Limb (tissue), 2 donors: ENCODE measurements around the gene SPTBN1.

Experiments used
- DNase-seq, 2 donors: peaks; one replicate each; pipeline ENCODE4 v3.0.0-alpha.2; 2016; ENCODE audit errors: extremely low spot score in 2 of 2

Gene SPTBN1

DNA sequence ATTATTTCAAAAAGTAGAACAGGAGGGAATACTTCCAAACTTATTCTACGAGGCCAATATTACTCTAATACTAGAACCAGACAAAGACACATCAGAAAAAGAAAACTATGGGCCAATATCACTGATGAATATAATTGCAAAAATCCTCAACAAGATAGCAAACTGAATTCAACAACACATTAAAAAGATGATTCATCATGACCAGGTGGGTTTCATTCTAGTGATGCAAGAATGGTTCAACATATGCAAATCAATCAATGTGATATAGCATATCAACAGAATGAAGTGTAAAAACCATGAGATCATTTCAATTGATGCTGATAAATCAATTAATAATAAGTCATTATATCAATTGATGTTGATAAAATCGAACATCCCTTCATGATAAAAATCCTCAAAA lies 244.9 kb downstream of the SPTBN1 start:
- no peak for DNase-seq

DNA sequence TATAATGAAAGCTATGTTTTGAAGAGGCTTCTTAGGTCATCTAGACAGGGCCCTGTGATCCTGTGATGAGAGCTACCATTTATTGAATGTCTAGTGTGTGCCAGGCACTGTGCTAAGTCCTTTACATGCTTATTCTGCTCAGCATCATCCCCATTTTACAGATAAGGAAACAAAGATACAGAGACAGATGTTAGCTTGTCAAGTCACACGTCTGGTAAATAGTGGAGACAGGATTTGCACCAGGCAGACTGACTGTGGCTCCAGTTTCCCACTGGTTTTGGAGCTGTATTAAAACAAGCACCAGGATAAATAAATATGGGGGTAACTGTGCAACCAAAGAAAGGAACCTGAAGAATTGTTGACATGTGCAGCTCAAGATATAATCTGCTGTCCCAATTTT lies 248.1 kb downstream of the SPTBN1 start:
- DNase-seq: no peak

GRCh38 chr2:54704688-54705605 lies 248.8 kb downstream of the SPTBN1 start:
- DNase-seq: peak in 1 of 2 donors; percentile 78

DNA sequence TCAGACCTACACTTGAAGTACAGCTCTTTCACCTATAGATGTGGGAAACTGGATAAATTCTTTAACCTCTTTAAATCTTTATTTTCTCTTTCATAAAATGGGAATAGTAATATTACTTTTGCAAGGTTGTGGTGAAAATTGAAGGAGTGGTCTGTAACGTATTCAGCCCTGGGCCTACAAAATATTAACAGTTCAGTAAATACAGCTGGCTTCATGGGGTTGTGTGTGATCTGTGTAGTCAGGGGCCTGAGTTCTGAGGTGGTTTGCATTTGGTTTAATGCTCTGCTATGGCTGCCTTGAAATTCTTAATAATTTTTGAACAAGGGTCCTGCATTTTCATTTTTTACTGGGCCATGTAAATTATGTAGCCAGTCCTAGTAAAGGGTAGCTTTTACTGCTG lies 250.5 kb downstream of the SPTBN1 start:
- no peak for DNase-seq

DNA sequence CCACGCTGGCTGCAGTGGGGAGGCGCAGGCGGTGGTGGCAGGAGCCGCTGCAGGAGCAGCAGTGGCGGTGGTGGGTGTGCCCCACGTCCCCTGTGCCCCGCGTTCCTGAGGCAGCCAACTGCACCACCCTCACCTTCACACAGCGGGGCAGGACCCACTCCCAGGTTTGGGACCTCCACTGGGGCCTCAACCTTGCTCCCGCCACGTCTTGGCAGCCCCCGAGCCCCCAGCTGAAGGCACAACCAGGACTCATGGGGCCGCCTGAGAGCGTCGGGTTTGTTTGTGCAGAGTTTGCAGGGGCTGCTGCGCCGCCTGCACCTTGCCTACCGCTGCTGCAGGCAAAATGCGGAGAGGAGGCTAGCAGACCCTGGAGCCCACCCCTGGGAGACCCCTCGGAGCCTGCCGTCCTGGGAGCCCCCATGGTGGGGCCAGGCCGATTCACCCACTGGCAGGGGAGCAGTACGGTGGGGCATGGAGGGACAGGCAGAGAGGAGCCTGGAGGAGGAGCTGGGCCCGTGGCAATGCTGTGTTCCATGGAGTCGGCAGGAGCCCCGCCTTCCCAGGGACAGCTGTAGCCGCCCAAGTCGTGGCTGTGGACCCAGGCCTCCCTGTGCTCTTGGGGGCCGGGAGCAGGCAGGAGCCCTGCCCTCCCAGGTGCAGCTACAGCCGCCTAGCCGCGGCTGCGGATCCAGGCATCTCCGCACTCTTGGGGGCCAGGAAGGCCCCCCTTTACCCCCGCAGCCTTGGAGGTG lies 252.6 kb downstream of the SPTBN1 start:
- peak in 1 of 2 donors; percentile 72 for DNase-seq

DNA sequence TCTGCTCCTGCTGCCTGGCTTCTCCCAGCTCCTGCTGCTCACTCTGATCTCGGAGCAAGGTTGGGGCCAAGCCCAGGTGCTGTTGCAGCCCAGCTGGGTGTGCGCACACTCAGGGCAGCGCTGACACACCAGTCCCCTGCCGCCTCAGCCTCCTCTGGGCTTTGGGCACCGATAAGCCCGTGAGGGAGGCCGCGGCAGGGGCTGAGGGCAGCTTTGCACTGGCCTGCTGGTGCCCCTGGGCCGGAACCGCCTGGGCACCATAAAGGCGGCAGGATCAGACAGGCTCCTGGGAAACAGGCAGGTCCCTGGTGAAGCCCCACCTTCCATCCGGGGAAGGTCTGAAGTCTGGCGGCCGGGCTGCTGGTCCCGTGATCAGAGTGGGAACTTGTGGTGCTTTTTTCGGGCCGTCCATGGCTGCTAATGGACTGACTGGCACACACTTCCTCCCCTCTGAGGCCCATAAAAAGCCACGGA lies 253.2 kb downstream of the SPTBN1 start:
- DNase-seq: no peak

DNA sequence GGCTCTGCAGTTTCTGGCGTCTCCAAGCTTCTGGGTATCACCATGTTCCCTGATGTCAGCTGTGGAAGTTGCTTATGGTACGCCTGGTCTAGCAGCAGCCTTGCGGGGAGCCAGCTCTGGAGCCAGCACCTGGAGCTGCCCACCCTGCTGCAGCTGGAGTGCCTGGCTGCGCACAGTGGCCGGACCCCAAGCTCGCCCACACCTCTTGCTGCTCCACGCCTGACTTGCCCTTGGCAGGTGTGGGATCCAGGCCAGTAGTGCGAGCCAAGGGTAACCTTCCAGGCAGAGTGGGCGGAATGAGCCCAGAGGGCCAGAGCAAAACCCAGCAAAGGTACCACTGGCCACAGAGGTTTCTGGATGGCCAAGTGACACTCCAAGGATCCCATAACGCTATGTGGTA lies 254.1 kb downstream of the SPTBN1 start:
- no peak for DNase-seq

DNA sequence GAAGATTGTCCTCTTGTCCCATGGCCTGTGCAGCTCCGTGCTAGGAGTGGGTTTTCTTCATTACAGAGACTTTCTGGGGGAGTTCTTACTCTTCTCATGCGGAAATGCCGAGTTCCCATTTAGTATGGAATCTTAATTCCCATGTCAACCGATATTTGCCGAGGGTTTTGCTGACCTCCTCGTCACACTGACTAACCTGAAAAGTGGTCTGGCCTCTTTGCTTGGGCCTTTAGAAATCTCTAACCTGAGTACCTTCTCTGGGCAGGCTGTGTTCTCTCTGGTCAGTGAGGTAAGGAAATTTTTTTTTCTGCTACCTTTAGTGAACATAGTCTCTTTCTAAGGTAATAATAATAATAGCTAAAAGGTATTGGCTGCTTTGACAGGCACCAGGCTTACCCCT lies 256.4 kb downstream of the SPTBN1 start:
- DNase-seq: no peak

DNA sequence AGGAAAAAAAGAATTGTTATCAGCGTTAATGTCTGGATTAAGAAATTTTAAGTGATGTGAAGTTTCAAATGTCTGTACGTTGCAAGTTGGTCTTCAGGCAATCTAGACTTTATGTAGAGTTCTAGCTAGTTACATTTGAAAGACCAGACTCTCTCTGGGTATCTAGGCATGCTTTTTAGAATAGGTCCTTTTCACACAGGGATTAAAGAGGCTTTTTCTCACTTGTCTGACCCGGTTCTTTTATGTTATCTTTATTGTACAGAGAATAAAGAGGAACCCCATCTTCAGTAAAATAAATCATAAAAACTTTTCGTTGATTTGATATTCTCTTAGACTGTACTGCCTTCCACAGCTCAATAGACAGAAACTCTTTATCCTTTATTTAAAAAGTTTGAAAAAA lies 258.9 kb downstream of the SPTBN1 start:
- no peak for DNase-seq

DNA sequence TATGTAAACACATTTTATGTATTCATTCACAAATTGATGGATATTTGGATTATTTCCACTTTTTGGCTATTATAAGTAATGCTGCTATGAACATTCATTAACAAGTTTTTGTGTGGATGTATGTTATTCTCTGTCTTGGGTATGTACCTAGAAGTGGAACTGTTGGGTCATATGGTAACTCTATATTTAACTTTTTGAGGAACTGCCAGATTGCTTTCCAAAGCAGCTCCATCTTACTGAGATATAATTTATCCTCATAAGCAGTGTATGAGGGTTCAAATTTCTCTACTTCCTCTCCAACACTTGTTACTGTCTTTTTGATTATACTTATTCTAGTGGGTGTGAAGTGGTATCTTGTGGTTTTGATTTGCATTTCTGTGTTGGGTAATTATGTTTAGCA lies 260.2 kb downstream of the SPTBN1 start:
- DNase-seq: no peak

DNA sequence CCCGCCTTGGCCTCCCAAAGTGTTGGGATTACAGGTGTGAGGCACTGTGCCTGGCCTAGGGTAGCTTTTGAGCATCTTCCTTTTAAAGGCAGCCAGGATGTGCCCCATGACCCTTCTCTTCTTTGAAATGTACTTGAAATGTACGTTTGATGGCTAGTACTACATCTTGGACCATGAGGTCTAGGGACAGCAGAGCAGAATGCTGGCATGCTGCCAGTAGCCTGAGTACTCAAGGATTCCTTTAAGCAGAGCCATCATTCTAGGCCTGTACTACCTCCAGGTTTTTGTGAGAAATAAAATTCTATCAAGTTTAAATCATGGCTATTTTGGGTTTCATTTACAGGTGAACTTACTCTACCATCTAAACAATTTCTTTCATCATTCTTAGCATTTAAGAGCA lies 264.4 kb downstream of the SPTBN1 start:
- DNase-seq: no peak
